Caco-2 (cell line): ENCODE results near the gene TMEM82. TPM values are rescaled to one million over a fixed set of nuclear protein-coding genes. Genes with fewer than 3 reads are reported as not detected.

ENCODE experiments used
- BruUV-seq: library from RNA; stranded (reverse); fragments of 400-500 nt; replicated peaks from 2 replicates; lab custom pipeline; 2021; lab: Mats Ljungman, UMichigan
- CTCF ChIA-PET: fragments of 300-600 bp; sonication (Branson Sonifier 250); formaldehyde crosslinking; loops from one replicate; lab custom pipeline; 2022; ENCODE audit warnings: antibody characterized with exemption; lab: Charles Lee
- POLR2A ChIA-PET: fragments of 300-600 bp; sonication (Branson Sonifier 250); formaldehyde crosslinking; loops from one replicate; lab custom pipeline; 2022; ENCODE audit warnings: antibody characterized with exemption; lab: Charles Lee
- DNase-seq, 2 experiments: peaks; one replicate each; pipeline versions ENCODE4 v3.0.0 to v3.0.0-alpha.2; 2020 to 2022
- H3K27me3 ChIP-seq: replicated peaks from 2 replicates; pipeline ENCODE4 v1.6.0; 2011; ENCODE audit warnings: low read length; ENCODE audit not compliant: control insufficient read depth, insufficient read depth
- H3K36me3 ChIP-seq: 2 replicates; pipeline ENCODE4 v1.5.1; 2011; ENCODE audit warnings: low read length; ENCODE audit not compliant: control insufficient read depth, insufficient read depth
- H3K4me1 ChIP-seq: fragments of 250-450 bp; sonication (Bioruptor Pico); 2 replicates; pipeline ENCODE4 v1.5.1; 2020; ENCODE audit warnings: mild to moderate bottlenecking
- H3K4me3 ChIP-seq: 2 replicates; pipeline ENCODE4 v1.5.1; 2011; ENCODE audit warnings: low read depth, mild to moderate bottlenecking, control low read depth, low read length
- H3K9me3 ChIP-seq: fragments of 250-450 bp; sonication (Bioruptor Pico); 2 replicates; pipeline ENCODE4 v1.5.1; 2020; ENCODE audit warnings: mild to moderate bottlenecking, moderate library complexity
- H3K27ac Mint-ChIP-seq: one replicate; pipeline ENCODE4 v1.8.0; 2022; ENCODE audit warnings: mixed read lengths; ENCODE audit not compliant: unreplicated experiment
- H3K27me3 Mint-ChIP-seq: one replicate; pipeline ENCODE4 v1.8.0; 2022; ENCODE audit warnings: mixed read lengths; ENCODE audit not compliant: insufficient read depth, unreplicated experiment
- H3K36me3 Mint-ChIP-seq: one replicate; pipeline ENCODE4 v1.8.0; 2022; ENCODE audit warnings: mild to moderate bottlenecking, mixed read lengths; ENCODE audit not compliant: insufficient read depth, unreplicated experiment
- H3K4me1 Mint-ChIP-seq: one replicate; pipeline ENCODE4 v1.8.0; 2022; ENCODE audit warnings: low read depth, mixed read lengths; ENCODE audit not compliant: unreplicated experiment
- H3K4me3 Mint-ChIP-seq: one replicate; pipeline ENCODE4 v1.8.0; 2022; ENCODE audit warnings: mild to moderate bottlenecking, moderate library complexity, mixed read lengths; ENCODE audit not compliant: unreplicated experiment
- H3K9me3 Mint-ChIP-seq: one replicate; pipeline ENCODE4 v1.8.0; 2022; ENCODE audit warnings: mixed read lengths; ENCODE audit not compliant: unreplicated experiment
- intact Hi-C: fragments of 100-400 bp; cut with micrococcal nuclease; formaldehyde crosslinking; loops from one replicate; pipeline ENCODE4 v1.10.0; 2022; ENCODE audit not compliant: unreplicated experiment
- total RNA-seq: library from RNA; stranded (reverse); gene quantifications from 2 replicates; pipeline ENCODE4 v1.2.3, GENCODE V29; 2022
- TF ChIP-seq, protein P1 (sequence below), 2 experiments: fragments of 200-600 bp in 1 of 2; IDR thresholded peaks; 1 replicate in 1 of 2; 2 replicates in 1 of 2; pipeline versions ENCODE4 v1.5.1 to v1.8.0; 2011 to 2022; ENCODE audit warnings: antibody characterized with exemption in 1 of 2, control low read depth in 1 of 2, inconsistent platforms in 1 of 2, low read depth in 1 of 2, low read length in 1 of 2, mild to moderate bottlenecking in 1 of 2, moderate library complexity in 1 of 2; ENCODE audit not compliant: insufficient read depth in 1 of 2, severe bottlenecking in 1 of 2, unreplicated experiment in 1 of 2

TMEM82 gene
- total RNA-seq, 1 experiment from 2014 or later = 3.5 TPM

DNA sequence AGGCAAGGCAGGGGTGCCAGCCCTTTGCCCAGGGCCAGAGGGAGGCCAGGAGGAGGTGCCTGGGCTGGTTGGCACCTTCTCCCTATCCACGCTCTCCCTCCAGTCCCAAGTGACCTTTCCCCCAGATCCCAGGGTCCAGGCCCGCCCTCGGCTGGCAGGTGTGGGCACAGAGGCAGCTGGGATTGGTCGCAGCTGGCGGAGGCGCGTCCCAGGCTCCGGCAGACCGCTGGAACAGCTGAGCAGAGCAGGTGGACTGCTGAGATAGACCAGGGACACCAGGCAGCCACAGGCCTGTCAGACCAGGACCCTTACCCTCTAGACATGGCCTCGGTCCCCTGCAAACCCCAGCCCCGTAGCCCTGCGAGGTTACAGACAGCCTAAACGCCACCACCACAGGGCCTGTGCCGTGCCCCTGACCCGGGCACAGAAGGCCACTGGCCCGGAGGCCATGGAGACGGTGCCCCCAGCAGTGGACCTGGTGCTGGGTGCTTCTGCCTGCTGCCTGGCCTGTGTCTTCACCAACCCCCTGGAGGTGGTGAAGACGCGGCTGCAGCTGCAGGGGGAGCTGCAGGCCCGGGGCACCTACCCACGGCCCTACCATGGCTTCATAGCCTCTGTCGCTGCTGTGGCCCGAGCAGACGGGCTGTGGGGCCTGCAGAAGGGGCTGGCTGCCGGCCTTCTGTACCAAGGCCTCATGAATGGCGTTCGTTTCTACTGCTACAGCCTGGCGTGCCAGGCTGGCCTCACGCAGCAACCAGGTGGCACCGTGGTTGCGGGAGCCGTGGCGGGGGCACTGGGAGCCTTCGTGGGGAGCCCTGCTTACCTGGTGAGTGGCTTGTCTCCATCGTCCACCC is 6.0 kb upstream of the TMEM82 start, which contains the start of gene SLC25A34:
SLC25A34 (plus strand) TSS at position 221 of the 854 bp plus-strand sequence; CDS start at position 449, 228 bp downstream.
- intact Hi-C loops = no loop called here
- peaks cover 3% of the 10 kb centered on the region for H3K4me1 Mint-ChIP-seq
- CTCF ChIA-PET = no interaction called here

DNA sequence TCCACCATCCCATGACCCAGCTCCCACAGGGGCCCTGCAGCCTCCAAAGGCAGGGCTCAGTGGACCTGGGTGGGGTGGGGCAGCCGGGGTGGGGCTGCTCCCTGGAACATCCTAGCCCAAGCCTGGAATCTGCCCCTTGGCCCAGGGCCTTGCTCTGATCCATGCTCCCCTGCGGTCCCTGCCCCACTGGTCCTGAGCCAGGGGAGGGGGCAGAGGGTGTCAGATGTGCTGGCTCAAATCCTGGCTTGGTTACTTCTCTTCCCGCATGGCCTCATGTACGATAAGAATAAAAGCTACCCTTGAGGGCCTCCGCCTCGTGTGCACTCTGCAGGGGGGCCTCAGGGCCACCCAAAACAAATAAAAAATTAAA is 5.4 kb upstream of the TMEM82 start:
- TF ChIP-seq, protein P1, sequence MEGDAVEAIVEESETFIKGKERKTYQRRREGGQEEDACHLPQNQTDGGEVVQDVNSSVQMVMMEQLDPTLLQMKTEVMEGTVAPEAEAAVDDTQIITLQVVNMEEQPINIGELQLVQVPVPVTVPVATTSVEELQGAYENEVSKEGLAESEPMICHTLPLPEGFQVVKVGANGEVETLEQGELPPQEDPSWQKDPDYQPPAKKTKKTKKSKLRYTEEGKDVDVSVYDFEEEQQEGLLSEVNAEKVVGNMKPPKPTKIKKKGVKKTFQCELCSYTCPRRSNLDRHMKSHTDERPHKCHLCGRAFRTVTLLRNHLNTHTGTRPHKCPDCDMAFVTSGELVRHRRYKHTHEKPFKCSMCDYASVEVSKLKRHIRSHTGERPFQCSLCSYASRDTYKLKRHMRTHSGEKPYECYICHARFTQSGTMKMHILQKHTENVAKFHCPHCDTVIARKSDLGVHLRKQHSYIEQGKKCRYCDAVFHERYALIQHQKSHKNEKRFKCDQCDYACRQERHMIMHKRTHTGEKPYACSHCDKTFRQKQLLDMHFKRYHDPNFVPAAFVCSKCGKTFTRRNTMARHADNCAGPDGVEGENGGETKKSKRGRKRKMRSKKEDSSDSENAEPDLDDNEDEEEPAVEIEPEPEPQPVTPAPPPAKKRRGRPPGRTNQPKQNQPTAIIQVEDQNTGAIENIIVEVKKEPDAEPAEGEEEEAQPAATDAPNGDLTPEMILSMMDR (IDR thresholded peaks at IDR 0.05; ENCODE audit: insufficient read depth in 1 of 2, low read depth in 1 of 2, low read length in 1 of 2, severe bottlenecking in 1 of 2, unreplicated experiment in 1 of 2) = no peak
- Mint-ChIP-seq H3K4me1 (peaks cover 7% of the 10 kb centered on the region), H3K27ac (no peak overlapping the region), H3K36me3 (peaks cover 23% of the 10 kb centered on the region), H3K27me3 (no peaks in the 10 kb centered on the region), H3K9me3 (no peaks in the 10 kb centered on the region), H3K4me3 (no peak overlapping the region)
- Histone ChIP-seq H3K36me3 (no peaks in the 10 kb centered on the region), H3K9me3 (no peaks in the 10 kb centered on the region), H3K4me3 (no peak overlapping the region), H3K4me1 (peaks cover 15% of the 10 kb centered on the region), H3K27me3 (no peaks in the 10 kb centered on the region)
- intact Hi-C loops = no loop called here
- DNase-seq = no peak
- no TSS peak for BruUV-seq
- ChIA-PET POLR2A (no interaction called here), CTCF (interaction anchor here (0.5 kb wide), 1 partner anchor 58 kb away, joined by 6 read pairs; no protein-coding TSS in a partner anchor)

More for the DNA sequence above, 6.0 kb upstream of the TMEM82 start, which contains the start of gene SLC25A34:
- Mint-ChIP-seq H3K27me3 (no peaks in the 10 kb centered on the region), H3K9me3 (no peaks in the 10 kb centered on the region), H3K27ac (no peak within 1 kb of the TSS), H3K4me3 (no peak within 1 kb of the TSS), H3K36me3 (peaks cover 20% of the 10 kb centered on the region)
- no peak for DNase-seq
- H3K4me1 ChIP-seq = peaks cover 10% of the 10 kb centered on the region
- no TSS peak for BruUV-seq
- no peaks in the 10 kb centered on the region for H3K36me3 ChIP-seq
- no peaks in the 10 kb centered on the region for H3K27me3 ChIP-seq
- no peak within 1 kb of the TSS for H3K4me3 ChIP-seq
- POLR2A ChIA-PET = no interaction called here
- TF ChIP-seq, protein P1 (IDR thresholded peaks at IDR 0.05; ENCODE audit: insufficient read depth in 1 of 2, low read depth in 1 of 2, low read length in 1 of 2, severe bottlenecking in 1 of 2, unreplicated experiment in 1 of 2) = no peak
- no peaks in the 10 kb centered on the region for H3K9me3 ChIP-seq

DNA sequence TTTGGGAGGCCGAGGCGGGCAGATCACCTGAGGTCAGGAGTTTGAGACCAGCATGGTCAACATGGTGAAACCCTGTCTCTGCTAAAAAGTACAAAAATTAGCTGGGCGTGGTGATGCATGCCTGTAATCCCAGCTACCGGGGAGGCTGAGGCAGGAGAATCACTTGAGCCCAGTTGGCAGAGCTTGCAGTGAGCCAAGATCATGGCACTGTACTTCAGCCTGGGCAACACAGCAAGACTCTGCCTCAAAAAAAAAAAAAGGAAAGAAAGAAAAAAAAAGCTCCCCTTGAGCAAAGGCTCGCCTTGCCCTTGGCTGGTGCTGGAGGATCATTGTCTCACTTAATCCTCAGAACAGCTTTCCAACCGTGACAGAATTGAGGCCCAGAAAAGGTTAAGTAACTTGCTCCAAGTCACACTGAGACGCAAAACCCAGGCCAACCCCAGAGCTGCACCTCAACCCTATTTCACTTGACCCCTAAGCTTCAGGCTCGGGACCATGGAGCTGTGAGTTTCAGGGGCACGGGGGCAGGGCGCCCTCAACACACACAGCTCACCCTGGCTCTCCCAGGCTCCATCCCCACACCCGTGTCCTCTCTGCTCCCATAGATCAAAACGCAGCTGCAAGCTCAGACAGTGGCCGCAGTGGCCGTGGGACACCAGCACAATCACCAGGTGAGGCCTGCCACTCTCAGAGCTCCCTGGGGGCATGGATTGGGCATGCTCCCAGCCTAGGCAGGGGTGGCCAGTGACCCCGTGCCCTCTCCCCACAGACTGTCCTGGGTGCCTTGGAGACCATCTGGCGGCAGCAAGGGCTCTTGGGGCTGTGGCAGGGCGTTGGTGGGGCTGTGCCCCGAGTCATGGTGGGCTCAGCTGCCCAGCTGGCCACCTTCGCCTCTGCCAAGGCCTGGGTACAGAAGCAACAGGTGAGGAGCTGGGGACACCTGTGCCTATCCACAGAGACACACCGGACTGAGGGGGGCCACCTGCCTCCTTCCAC is 4.7 kb upstream of the TMEM82 start:
- TF ChIP-seq, protein P1 (IDR thresholded peaks at IDR 0.05; ENCODE audit: insufficient read depth in 1 of 2, low read depth in 1 of 2, low read length in 1 of 2, severe bottlenecking in 1 of 2, unreplicated experiment in 1 of 2) = no peak
- DNase-seq = no peak
- no TSS peak for BruUV-seq
- ChIA-PET CTCF (interaction anchor here (0.5 kb wide), 1 partner anchor 57 kb away, joined by 6 read pairs; no protein-coding TSS in a partner anchor), POLR2A (no interaction called here)
- no peaks in the 10 kb centered on the region for H3K9me3 Mint-ChIP-seq
- intact Hi-C loops = no loop called here
- H3K4me1 Mint-ChIP-seq = peaks cover 7% of the 10 kb centered on the region
- H3K36me3 Mint-ChIP-seq = peaks cover 18% of the 10 kb centered on the region
- H3K36me3 ChIP-seq = no peaks in the 10 kb centered on the region
- no peaks in the 10 kb centered on the region for H3K9me3 ChIP-seq
- H3K27me3 Mint-ChIP-seq = no peaks in the 10 kb centered on the region
- H3K27me3 ChIP-seq = no peaks in the 10 kb centered on the region
- H3K4me3 ChIP-seq = no peak overlapping the region
- H3K27ac Mint-ChIP-seq = no peak overlapping the region
- H3K4me3 Mint-ChIP-seq = no peak overlapping the region
- H3K4me1 ChIP-seq = peaks cover 19% of the 10 kb centered on the region
